Posterior cingulate gyrus (tissue), 11 donors: Measurements from ENCODE around the gene GMPPA.

ENCODE experiments used
- DNase-seq, 10 donors: peaks; one replicate each; pipeline versions ENCODE4 v3.0.0 to v3.0.0-alpha.2; 2020 to 2021; ENCODE audit warnings: mixed read lengths in 3 of 10
- intact Hi-C: fragments of 100-400 bp; cut with DNase I; formaldehyde crosslinking; loops from one replicate; pipeline ENCODE4 v1.15.1; 2023

The GMPPA gene

DNA sequence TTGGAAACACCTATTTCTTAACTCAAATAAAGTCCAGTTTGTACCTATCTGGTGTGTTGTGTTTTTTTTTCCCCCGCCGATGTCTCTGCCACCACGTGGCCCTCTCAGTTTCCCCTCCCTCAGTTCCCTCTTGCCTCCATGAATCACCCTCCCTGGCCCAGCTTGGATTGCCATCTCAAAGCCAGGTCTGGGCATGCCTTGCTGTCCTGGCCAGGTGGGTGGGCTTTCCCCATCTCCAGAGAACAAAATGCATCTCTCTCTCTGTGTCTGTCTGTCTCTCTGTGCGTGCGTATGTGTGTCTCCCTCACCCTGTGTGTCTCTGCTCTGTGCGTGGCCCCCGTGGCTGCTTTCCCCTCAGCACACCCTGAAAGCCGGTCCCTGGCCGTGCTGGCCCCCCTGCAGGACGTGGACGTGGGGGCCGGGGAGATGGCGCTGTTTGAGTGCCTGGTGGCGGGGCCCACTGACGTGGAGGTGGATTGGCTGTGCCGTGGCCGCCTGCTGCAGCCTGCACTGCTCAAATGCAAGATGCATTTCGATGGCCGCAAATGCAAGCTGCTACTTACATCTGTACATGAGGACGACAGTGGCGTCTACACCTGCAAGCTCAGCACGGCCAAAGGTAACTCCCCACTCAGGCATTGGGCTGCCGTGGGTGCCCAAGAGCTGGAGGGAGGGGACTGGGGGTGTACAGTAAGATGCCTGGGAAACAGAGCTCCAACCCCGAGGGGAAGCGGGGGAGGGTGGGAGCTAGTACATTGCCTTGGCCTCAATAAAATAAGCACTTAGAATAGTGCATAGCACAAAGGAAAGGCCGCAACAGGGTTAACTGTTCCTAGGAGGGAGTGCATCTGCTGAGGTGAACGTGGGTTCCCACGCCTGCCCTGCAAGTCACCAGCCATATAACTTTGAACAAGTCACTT lies 31.6 kb upstream of the GMPPA start:
- intact Hi-C loops, result no loop called here

DNA sequence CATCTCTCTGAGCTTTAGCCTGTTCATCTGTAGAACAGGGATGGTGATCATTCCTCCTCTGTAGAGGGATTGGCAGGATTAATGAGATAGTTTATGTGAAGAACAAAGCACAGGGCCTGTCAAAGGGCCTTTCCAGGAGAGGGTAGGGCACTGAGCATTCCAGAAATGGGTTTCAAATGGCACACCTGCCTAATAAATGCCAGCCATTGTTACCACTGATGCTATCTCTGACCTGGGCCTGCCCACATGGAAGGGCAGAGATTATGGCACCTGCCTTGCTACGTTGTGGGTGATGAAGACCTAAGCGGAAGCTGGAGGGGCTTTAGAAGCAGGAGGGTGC lies 31.0 kb upstream of the GMPPA start:
- intact Hi-C loops, result no loop called here

More for the DNA sequence above, 31.6 kb upstream of the GMPPA start:
- no peak for DNase-seq

DNA sequence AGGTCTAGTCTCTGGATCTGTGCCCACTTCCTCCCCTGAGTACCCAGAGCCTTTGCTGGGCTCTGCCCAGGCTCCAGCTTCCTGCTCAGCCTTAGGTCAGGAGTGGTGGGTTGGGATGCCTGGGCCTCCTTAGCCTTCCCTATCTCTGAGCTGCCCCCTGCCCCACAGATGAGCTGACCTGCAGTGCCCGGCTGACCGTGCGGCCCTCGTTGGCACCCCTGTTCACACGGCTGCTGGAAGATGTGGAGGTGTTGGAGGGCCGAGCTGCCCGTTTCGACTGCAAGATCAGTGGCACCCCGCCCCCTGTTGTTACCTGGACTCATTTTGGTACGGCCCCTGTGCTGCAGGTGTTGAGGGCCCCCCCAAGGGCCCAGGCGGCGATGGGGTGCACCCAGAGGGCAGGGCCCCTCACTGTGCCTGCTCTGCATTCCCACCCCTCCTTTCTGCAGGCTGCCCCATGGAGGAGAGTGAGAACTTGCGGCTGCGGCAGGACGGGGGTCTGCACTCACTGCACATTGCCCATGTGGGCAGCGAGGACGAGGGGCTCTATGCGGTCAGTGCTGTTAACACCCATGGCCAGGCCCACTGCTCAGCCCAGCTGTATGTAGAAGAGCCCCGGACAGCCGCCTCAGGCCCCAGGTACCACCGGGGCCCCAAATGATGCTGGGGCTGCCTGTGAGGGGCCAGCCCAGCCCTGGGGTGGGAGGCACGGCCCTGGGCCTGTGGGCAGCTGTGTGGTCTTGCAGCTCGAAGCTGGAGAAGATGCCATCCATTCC lies 30.1 kb upstream of the GMPPA start:
- intact Hi-C loops, result no loop called here
- DNase-seq, result no peak

More for the DNA sequence above, 31.0 kb upstream of the GMPPA start:
- no peak for DNase-seq

DNA sequence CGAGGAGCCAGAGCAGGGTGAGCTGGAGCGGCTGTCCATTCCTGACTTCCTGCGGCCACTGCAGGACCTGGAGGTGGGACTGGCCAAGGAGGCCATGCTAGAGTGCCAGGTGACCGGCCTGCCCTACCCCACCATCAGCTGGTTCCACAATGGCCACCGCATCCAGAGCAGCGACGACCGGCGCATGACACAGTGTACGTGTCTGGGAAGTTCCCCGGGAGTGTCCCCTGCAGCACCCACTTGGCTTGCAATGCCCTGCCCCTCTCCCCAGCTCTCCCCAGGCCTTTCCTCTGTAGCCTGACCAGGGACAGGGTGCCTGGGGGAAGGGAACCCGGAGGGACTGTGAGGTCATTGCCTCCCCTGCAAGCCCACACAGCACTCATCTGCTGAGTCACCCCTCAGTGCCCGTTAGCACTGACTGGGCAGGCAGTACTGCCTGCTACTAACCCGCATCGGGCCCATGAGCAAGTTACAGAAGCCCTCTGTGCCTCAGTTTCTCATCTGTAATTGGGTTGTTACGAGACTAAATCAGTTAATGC lies 29.4 kb upstream of the GMPPA start:
- intact Hi-C loops, result no loop called here
- no peak for DNase-seq

DNA sequence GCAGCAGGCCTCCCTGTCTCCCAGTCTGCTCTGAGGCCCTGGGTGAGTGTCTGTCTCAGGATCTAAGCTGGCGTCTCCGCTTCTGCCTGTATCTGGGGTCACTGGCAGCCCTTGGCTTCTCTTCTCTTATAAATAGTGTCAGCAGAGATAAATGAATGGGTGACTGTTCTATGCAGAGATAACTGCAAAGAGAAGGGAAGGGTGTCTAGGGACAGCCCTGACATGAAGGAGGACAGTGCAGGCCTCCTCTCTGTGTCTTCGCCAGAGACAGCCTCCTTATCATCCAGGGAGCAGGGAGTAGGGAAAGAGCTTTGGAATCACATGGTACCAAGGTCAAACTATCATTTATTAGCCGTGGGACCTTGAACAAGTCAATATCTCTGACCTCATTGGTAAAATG lies 28.3 kb upstream of the GMPPA start:
- intact Hi-C loops, result no loop called here

DNA sequence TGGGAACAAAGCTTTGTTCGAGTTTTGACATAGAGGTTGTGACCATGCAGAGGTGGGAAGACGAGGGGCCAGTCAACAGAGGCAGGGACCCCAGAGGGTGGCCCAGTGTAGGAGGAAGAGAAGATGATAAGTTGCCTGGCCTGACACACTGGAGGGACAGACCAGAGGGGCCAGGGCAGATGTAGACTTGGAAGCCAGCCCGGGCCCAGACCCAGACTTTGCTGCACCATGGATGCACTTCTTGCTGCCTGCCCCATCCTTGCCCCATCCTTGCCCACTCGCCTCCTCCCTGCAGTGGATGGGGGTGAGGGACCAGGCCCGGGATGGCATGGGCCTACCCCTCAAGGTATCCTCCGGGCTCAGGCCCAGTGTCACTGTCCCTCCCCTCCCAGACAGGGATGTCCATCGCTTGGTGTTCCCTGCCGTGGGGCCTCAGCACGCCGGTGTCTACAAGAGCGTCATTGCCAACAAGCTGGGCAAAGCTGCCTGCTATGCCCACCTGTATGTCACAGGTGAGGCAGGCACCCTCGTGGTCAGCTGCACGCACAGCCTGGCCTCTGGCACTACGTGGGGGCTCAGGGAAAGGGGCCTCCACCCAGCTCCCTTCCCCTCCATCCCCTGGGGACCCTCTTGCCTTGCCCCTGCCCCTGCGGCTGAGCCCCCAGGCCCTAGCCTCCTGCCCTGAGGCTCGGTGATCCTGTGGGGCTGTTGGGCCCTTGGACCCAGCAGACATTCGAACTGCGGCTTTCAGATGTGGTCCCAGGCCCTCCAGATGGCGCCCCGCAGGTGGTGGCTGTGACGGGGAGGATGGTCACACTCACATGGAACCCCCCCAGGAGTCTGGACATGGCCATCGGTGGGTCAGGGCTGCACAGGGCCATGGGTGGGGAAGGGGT lies 27.0 kb upstream of the GMPPA start:
- no peak for DNase-seq
- intact Hi-C loops, result no loop called here

More for the DNA sequence above, 28.3 kb upstream of the GMPPA start:
- no peak for DNase-seq

DNA sequence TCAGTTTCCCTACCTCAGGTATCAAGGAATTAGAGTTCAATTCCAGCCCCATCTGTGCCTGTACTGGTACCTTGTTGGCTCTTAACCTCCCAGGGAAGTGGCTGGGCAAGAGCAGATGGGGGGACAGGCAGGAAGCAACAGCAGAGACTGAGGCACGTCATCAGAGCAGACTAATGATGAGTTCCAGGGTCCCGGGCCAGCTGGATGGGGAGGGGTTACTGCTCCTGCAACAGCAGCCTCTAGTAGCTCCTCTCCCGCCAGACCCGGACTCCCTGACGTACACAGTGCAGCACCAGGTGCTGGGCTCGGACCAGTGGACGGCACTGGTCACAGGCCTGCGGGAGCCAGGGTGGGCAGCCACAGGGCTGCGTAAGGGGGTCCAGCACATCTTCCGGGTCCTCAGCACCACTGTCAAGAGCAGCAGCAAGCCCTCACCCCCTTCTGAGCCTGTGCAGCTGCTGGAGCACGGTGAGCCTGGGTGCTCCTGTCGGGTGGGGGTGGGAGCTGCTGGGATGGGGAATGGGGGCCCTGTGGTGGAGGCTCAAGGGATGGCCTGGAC lies 26.0 kb upstream of the GMPPA start:
- intact Hi-C loops, result no loop called here
- no peak for DNase-seq

DNA sequence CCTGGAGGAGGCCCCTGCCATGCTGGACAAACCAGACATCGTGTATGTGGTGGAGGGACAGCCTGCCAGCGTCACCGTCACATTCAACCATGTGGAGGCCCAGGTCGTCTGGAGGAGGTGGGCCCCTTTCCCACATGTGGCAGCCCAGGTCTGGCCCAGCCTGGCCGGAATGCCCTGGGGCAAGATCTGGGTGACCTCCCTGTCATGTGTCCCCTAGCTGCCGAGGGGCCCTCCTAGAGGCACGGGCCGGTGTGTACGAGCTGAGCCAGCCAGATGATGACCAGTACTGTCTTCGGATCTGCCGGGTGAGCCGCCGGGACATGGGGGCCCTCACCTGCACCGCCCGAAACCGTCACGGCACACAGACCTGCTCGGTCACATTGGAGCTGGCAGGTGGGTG lies 25.2 kb upstream of the GMPPA start:
- DNase-seq, result no peak
- intact Hi-C loops, result no loop called here

DNA sequence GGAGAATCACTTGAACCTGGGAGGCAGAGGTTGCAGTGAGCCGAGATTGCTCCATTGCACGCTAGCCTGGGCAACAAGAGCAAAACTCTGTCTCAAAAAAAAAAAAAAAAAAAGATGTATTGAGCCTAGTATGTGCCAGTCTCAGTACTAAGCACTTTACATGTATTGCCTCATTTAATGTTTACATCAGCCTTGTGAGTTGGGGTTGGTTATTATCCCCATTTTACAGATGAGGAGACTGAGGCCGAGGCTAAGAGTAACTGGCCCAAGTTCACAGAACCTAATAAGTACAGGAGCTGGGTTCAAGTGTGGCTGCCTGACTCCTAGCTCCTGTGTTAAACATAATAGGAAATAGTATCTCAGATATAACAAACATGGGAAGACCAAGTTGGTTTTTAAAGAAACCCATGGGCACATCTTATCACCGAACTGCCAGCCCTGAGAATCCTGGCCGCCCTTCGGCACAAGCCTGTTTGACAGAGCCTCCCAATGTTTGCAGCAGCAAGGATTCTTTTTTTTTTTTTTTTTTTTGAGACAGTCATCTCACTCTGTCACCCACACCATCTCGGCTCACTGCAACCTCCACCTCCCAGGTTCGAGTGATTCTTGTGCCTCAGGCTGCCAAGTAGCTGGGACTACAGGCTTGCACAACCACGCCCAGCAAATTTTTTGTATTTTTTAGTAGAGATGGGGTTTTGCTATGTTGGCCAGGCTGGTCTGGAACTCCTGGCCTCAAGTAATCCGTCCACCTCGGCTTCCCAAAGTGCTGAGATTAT lies 24.2 kb upstream of the GMPPA start:
- intact Hi-C loops, result no loop called here
- no peak for DNase-seq

DNA sequence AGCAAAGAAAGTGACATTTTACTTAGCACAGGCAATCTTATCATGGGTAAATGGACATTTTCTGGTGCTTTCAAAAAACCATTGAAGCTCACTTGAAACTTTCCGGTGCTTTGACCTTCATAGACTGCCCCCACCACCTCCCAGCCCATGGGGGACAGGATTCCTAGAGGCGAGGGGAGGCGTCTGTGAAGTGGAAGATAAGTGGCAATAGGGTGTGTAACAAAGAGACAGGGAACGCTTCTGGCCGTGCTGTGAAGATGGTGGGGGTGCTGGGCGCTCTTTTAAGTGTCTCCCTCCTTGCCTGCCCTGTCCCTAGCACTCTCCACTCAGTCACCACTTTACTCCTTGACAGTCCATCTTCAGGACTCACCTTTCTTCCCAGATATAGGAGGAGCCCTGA lies 23.4 kb upstream of the GMPPA start:
- intact Hi-C loops, result no loop called here
- DNase-seq, result no peak

DNA sequence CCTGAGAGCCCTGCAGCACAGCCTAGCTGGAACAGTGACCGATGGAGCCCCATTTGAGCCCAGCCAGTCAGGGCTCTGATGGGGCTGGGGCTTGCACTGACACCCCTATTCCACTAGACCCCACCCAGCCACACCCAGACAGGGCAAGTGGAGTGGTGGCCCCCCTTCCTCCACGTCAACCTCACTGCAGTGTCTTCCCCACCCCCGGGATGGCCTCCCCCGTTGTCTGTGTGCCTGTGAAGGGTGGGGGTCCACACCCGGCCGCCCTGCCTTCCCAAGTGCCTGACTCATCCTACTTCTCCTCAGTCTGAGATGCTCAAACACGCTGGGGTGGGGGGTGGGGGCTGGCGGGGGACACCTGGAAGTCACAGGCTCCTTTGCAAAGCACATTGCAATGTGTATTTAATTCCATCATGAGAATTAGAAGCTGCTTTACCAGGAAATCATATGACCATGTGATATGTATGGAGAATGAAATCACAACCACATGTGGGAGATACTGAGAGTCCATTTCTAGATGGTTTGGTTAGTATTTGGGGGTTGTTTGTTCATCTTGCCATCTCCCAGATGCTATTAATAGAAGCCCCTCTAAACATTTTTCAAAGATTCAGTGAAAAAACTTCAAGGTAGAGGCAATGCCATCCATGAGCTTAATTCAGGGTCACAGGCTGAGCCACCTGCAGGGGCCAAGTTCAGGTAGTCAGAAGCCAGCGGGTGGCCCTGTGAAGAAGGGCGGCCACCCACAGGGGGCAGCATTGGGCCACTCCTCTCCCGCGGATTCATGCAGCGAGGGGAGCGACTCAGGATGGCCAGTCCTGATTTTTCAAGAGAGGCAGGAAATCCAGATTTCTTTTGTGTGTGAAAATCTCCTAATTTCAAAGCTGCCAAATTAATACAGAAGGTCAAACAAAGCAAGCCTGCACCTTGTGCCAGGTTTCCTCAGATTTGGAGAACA lies 22.7 kb upstream of the GMPPA start:
- intact Hi-C loops, result loop anchor here (1.0 kb wide), 1 partner anchor 54 kb away; no protein-coding TSS in a partner anchor
- DNase-seq, result peak in 7 of 10 donors; percentile 35 to 96 (median 67)

DNA sequence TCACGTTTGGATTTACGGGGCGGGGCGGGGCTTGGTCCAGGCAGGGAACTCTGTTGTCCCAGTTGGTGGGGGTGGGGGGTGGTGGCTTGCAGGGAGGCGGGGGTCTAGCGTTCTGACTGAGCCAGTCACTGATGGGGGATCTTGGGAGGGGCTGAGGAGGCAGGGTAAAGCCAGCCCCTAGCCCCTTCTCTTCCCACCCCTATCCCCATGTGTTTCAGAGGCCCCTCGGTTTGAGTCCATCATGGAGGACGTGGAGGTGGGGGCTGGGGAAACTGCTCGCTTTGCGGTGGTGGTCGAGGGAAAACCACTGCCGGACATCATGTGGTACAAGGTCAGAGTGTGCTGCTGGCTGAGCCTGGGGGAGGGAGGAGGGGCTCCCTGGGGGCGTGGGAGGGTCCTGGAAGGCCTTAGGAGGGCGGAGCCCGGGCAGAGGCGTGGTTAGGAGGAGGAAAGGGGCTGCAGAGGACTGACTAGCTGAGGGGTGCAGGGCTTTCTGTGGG lies 22.0 kb upstream of the GMPPA start:
- no peak for DNase-seq
- intact Hi-C loops, result loop anchor here (1.0 kb wide), 1 partner anchor 54 kb away; no protein-coding TSS in a partner anchor

DNA sequence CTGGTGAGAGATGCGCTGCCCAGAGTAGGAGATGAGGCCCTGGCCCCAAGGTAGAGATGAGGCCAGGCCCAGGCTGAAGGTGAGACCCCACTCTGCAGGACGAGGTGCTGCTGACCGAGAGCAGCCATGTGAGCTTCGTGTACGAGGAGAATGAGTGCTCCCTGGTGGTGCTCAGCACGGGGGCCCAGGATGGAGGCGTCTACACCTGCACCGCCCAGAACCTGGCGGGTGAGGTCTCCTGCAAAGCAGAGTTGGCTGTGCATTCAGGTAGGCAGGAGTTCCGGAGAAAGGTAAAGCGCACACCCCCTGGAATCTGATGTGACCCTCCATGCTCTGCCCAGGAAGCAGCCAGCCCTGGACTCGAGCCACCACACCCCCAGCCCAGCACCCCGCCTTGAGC lies 21.5 kb upstream of the GMPPA start:
- intact Hi-C loops, result no loop called here
- DNase-seq, result no peak

DNA sequence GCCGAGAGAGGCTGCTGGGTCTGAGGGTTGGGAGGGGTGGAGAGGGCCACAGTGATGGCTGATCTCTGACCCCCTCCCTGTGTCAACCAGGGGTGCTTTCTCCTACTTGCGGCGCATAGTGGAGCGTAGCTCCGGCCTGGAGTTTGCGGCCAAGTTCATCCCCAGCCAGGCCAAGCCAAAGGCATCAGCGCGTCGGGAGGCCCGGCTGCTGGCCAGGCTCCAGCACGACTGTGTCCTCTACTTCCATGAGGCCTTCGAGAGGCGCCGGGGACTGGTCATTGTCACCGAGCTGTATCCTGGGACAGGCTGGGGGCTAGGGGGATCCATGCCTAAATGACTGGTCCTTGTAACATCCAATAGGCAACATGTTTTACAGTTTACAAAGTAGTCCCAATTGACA lies 20.9 kb upstream of the GMPPA start:
- no peak for DNase-seq
- intact Hi-C loops, result no loop called here

DNA sequence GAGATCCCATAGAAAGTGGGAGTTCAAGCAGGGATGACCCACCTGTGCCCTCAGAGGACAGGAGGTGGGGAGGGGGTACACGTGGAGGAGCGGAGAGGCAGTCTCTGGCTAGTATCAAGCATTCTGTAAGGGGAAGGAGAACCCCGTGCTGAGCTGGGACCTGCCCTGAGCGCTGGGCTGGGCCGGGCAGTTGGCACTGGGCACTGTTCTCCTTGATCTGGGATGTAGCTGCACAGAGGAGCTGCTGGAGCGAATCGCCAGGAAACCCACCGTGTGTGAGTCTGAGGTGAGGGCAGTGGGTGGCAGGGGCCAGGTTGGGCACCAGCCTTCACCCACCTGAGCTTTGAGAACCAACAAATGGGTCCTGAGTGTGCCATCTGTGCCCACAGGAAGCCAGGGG lies 19.8 kb upstream of the GMPPA start:
- intact Hi-C loops, result no loop called here
- DNase-seq, result no peak

DNA sequence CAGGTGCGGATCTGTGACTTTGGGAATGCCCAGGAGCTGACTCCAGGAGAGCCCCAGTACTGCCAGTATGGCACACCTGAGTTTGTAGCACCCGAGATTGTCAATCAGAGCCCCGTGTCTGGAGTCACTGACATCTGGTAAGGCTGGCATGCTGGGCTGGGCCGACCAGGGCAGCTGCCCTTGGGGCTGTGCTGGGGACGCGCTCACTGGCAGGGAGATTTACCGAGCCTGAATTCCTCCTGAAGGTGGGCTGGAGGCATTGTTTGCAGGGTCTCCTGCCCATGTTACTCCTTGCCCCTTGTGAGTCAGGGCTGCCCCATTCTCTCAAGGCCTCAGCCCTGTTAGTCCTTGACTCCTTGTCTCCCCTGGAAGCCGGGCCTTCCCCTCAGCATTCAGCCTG lies 18.7 kb upstream of the GMPPA start:
- intact Hi-C loops, result loop anchor here (5.0 kb wide), 1 partner anchor 42 kb away; no protein-coding TSS in a partner anchor
- DNase-seq, result no peak

DNA sequence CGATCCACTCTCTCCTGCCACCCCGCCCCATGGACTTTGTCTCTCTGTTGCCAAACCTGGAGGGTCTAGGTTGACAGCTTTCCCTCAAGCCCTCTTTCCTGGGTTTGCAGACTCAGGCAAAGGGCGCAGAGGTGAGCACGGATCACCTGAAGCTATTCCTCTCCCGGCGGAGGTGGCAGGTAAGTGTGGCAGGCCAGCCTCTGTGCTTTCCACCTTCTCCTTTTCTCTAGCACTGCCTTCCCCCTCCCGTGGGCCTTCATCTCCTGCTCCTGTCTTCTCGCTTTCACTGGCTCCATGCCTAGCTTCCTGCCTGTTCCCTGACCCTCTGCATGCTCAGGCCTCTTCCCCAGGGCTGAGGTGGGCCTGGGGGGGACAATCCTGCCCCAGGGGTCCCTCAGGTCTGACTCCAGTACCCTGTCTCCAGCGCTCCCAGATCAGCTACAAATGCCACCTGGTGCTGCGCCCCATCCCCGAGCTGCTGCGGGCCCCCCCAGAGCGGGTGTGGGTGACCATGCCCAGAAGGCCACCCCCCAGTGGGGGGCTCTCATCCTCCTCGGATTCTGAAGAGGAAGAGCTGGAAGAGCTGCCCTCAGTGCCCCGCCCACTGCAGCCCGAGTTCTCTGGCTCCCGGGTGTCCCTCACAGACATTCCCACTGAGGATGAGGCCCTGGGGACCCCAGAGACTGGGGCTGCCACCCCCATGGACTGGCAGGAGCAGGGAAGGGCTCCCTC lies 15.9 kb upstream of the GMPPA start:
- intact Hi-C loops, result loop anchor here (5.0 kb wide), 1 partner anchor 39 kb away; no protein-coding TSS in a partner anchor
- DNase-seq, result no peak
